Fibroblast of mammary gland (primary cell): ENCODE data around the gene BEST1.

Source experiments
- DNase-seq: peaks from one replicate; pipeline ENCODE4 v3.0.0-alpha.2; 2010; ENCODE audit warnings: low read depth
- H3K4me3 ChIP-seq: 2 replicates; pipeline ENCODE4 v1.5.1; 2011; ENCODE audit warnings: low read depth, mild to moderate bottlenecking, low read length, moderate library complexity; ENCODE audit not compliant: control insufficient read depth
- TF ChIP-seq, protein P1 (sequence below): conservative IDR thresholded peaks from 2 replicates; pipeline ENCODE4 v1.5.1; 2011; ENCODE audit warnings: low read depth, low read length, inconsistent platforms; ENCODE audit not compliant: control insufficient read depth, insufficient read depth

BEST1 gene

DNA sequence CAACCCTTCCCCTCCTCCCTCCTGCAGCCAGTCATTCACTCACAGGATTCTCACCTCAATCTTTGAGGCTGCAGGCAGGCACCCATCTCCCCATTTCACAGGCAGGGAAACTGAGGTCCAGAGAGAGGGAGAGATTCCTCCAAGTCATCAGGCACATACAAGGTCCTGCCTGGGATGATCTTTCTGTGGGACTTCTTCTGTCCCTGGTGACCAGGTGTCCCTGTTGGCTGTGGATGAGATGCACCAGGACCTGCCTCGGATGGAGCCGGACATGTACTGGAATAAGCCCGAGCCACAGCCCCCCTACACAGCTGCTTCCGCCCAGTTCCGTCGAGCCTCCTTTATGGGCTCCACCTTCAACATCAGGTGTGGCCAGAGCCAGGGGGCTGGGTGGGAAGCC is 9.5 kb downstream of the BEST1 start:
- TF ChIP-seq, protein P1, sequence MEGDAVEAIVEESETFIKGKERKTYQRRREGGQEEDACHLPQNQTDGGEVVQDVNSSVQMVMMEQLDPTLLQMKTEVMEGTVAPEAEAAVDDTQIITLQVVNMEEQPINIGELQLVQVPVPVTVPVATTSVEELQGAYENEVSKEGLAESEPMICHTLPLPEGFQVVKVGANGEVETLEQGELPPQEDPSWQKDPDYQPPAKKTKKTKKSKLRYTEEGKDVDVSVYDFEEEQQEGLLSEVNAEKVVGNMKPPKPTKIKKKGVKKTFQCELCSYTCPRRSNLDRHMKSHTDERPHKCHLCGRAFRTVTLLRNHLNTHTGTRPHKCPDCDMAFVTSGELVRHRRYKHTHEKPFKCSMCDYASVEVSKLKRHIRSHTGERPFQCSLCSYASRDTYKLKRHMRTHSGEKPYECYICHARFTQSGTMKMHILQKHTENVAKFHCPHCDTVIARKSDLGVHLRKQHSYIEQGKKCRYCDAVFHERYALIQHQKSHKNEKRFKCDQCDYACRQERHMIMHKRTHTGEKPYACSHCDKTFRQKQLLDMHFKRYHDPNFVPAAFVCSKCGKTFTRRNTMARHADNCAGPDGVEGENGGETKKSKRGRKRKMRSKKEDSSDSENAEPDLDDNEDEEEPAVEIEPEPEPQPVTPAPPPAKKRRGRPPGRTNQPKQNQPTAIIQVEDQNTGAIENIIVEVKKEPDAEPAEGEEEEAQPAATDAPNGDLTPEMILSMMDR, result no peak
- H3K4me3 ChIP-seq, result no peak overlapping the region
- no peak for DNase-seq

DNA sequence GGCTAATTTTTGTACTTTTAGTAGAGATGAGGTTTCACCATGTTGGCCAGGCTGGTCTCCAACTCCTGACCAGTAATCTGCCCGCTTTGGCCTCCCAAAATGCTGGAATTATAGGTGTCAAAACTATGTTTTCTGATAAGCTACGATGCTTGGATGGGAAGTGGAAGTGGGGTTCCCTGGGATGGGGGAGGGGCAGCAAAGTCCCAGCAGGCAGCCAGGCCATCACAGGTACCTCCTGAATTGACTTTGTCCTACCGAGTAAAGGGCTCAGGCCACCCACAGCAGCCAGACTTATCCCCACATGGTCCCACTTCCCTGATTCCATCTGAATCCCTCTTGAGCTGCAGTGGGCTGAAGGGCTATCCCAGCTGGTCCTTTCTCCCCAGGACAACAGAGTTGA is 10.4 kb downstream of the BEST1 start:
- TF ChIP-seq, protein P1, result no peak
- no peak overlapping the region for H3K4me3 ChIP-seq
- DNase-seq, result no peak

DNA sequence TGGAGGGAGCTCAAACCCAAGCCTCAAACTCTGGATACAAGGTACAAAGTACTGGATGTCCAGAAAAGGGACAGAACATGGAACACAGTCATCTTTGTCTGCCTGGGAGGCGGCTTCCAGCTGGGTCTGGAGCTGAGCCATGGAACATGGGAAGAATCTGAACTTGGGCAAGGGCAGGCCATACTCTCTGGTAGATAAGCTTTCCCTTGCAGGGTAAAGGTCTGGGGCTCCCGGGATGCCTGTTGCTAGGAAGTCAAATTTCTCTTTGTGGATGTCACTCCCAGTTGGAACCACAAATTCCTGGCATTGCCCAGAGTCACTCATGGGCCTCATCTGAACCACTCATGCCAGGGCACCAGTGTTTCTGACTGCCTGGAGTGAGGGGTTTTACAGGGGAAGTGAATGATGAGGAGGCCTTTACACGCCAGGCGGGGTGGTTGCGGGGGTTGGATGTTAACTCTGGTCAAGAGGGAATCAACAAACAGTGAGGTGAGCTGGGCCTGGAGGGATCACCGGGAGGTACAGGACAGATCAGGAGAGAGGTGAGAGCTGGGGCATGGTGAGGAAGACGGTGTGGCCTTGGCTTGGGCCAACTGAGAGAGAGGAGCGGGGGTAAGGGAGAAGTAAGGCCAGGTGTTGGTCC is 11.5 kb downstream of the BEST1 start:
- H3K4me3 ChIP-seq, result no peak overlapping the region
- TF ChIP-seq, protein P1, result no peak
- DNase-seq, result peak; percentile 53

DNA sequence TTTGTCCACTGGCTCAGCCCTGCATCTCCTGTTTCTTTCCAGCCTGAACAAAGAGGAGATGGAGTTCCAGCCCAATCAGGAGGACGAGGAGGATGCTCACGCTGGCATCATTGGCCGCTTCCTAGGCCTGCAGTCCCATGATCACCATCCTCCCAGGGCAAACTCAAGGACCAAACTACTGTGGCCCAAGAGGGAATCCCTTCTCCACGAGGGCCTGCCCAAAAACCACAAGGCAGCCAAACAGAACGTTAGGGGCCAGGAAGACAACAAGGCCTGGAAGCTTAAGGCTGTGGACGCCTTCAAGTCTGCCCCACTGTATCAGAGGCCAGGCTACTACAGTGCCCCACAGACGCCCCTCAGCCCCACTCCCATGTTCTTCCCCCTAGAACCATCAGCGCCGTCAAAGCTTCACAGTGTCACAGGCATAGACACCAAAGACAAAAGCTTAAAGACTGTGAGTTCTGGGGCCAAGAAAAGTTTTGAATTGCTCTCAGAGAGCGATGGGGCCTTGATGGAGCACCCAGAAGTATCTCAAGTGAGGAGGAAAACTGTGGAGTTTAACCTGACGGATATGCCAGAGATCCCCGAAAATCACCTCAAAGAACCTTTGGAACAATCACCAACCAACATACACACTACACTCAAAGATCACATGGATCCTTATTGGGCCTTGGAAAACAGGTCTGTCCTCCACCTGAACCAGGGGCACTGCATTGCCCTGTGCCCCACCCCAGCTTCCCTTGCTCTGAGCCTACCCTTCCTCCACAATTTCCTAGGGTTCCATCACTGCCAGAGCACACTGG is 12.3 kb downstream of the BEST1 start:
- peak; percentile 28 for DNase-seq
- TF ChIP-seq, protein P1, result no peak
- no peak overlapping the region for H3K4me3 ChIP-seq

DNA sequence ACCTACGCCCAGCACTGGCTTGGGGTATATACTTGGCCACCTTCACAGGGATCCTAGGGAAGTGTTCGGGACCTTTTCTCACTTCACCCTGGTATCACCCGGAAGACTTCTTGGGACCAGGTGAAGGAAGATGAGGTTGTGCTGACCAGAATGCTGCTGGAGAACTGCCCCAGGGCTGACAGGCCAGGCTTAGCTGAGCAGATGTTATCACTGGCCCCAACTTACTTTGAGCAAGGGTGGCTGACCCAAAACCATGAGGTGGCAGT is 12.8 kb downstream of the BEST1 start:
- DNase-seq, result no peak
- no peak overlapping the region for H3K4me3 ChIP-seq
- TF ChIP-seq, protein P1, result no peak

DNA sequence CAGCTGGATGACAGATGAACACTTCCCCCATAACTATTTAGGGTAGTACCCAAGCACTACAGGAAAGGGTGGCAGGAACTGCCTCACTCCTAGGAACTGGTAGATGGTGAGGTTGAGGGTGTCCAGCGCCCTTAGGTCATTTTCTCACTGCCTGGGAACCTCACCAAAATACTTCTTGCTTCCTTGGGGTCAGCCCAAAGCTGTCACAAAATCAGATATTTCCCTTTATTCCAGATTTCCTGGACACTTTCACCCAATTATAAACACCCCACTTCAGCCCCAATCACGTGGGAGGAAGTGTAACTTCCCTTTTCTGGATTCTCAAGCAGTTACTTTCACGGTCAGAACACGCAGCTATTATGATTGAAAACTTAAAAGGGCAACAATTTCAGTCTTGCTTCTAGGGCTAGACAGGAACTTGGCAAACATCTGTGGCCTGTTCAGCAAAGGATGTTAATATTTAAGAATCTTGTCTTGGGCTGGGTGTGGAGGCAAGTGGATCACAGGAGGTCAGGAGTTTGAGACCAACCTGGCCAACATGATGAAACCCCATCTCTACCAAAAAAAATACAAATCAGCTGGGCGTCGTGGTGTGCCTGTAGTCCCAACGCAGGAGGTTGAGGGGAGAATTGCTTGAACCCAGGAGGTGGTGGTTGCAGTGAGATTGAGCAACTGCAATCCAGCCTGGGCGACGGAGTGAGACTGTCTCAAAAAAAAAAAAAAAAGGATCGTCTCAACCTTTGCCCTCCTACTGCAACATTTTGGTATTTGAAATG is 13.3 kb downstream of the BEST1 start:
- no peak overlapping the region for H3K4me3 ChIP-seq
- peak; percentile 69 for DNase-seq
- TF ChIP-seq, protein P1, result no peak
